ENCODE data around the gene CD164.

- TF ChIP-seq EP300 (IDR thresholded peaks at IDR 0.05) (no peak), POLR2AphosphoS5 (IDR thresholded peaks at IDR 0.05) (no peak), CTCF (IDR thresholded peaks at IDR 0.05) (no peak), POLR2A (IDR thresholded peaks at IDR 0.05) (no peak)
These were observed 55.9 kb downstream of the CD164 start for GRCh38 chr6:109326351-109326750.

Data from gastroesophageal sphincter (tissue), 3 donors.